ENCODE data around the gene LBH. TPM values are rescaled to one million over a fixed set of nuclear protein-coding genes. Genes with fewer than 3 reads are reported as not detected.

Gene LBH
- total and polyA plus RNA-seq, 2 experiments from 2014 or later: 17.5 to 30.3 TPM

DNA sequence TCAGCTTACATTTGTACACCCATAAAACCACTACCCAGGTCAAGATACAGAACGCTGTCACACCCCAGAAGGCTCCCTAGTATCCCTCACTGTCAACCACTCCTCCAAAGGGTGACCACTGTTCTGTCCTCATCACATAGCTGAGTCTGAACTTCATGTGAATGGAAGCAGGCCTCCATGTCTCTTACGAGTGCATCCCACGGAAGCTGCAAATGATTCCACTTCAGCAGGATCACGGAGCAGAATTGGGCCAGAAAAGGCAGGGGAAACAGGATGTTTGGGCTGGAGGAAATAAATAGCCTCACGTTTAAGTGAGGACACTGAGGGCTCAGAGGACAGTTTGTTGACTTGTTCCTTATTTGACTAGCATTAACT is 38.4 kb downstream of the LBH start (continued):
- TF ChIP-seq, protein P1, sequence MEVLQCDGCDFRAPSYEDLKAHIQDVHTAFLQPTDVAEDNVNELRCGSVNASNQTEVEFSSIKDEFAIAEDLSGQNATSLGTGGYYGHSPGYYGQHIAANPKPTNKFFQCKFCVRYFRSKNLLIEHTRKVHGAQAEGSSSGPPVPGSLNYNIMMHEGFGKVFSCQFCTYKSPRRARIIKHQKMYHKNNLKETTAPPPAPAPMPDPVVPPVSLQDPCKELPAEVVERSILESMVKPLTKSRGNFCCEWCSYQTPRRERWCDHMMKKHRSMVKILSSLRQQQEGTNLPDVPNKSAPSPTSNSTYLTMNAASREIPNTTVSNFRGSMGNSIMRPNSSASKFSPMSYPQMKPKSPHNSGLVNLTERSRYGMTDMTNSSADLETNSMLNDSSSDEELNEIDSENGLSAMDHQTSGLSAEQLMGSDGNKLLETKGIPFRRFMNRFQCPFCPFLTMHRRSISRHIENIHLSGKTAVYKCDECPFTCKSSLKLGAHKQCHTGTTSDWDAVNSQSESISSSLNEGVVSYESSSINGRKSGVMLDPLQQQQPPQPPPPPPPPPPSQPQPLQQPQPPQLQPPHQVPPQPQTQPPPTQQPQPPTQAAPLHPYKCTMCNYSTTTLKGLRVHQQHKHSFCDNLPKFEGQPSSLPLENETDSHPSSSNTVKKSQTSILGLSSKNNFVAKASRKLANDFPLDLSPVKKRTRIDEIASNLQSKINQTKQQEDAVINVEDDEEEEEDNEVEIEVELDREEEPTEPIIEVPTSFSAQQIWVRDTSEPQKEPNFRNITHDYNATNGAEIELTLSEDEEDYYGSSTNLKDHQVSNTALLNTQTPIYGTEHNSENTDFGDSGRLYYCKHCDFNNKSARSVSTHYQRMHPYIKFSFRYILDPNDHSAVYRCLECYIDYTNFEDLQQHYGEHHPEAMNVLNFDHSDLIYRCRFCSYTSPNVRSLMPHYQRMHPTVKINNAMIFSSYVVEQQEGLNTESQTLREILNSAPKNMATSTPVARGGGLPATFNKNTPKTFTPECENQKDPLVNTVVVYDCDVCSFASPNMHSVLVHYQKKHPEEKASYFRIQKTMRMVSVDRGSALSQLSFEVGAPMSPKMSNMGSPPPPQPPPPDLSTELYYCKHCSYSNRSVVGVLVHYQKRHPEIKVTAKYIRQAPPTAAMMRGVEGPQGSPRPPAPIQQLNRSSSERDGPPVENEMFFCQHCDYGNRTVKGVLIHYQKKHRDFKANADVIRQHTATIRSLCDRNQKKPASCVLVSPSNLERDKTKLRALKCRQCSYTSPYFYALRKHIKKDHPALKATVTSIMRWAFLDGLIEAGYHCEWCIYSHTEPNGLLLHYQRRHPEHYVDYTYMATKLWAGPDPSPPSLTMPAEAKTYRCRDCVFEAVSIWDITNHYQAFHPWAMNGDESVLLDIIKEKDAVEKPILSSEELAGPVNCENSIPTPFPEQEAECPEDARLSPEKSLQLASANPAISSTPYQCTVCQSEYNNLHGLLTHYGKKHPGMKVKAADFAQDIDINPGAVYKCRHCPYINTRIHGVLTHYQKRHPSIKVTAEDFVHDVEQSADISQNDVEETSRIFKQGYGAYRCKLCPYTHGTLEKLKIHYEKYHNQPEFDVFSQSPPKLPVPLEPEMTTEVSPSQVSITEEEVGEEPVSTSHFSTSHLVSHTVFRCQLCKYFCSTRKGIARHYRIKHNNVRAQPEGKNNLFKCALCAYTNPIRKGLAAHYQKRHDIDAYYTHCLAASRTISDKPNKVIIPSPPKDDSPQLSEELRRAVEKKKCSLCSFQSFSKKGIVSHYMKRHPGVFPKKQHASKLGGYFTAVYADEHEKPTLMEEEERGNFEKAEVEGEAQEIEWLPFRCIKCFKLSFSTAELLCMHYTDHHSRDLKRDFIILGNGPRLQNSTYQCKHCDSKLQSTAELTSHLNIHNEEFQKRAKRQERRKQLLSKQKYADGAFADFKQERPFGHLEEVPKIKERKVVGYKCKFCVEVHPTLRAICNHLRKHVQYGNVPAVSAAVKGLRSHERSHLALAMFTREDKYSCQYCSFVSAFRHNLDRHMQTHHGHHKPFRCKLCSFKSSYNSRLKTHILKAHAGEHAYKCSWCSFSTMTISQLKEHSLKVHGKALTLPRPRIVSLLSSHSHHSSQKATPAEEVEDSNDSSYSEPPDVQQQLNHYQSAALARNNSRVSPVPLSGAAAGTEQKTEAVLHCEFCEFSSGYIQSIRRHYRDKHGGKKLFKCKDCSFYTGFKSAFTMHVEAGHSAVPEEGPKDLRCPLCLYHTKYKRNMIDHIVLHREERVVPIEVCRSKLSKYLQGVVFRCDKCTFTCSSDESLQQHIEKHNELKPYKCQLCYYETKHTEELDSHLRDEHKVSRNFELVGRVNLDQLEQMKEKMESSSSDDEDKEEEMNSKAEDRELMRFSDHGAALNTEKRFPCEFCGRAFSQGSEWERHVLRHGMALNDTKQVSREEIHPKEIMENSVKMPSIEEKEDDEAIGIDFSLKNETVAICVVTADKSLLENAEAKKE (CRISPR knock-in tag; IDR thresholded peaks at IDR 0.05): no peak
- no peak for TF ChIP-seq JUNB (IDR thresholded peaks at IDR 0.05; ENCODE audit: unreplicated experiment)
- TF ChIP-seq ZNF331 (CRISPR knock-in tag; IDR thresholded peaks at IDR 0.05; ENCODE audit: low read depth): no peak
- TF ChIP-seq, protein P2, sequence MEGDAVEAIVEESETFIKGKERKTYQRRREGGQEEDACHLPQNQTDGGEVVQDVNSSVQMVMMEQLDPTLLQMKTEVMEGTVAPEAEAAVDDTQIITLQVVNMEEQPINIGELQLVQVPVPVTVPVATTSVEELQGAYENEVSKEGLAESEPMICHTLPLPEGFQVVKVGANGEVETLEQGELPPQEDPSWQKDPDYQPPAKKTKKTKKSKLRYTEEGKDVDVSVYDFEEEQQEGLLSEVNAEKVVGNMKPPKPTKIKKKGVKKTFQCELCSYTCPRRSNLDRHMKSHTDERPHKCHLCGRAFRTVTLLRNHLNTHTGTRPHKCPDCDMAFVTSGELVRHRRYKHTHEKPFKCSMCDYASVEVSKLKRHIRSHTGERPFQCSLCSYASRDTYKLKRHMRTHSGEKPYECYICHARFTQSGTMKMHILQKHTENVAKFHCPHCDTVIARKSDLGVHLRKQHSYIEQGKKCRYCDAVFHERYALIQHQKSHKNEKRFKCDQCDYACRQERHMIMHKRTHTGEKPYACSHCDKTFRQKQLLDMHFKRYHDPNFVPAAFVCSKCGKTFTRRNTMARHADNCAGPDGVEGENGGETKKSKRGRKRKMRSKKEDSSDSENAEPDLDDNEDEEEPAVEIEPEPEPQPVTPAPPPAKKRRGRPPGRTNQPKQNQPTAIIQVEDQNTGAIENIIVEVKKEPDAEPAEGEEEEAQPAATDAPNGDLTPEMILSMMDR (conservative IDR thresholded peaks at IDR 0.05; ENCODE audit: low read depth in 2 of 2): no peak

DNA sequence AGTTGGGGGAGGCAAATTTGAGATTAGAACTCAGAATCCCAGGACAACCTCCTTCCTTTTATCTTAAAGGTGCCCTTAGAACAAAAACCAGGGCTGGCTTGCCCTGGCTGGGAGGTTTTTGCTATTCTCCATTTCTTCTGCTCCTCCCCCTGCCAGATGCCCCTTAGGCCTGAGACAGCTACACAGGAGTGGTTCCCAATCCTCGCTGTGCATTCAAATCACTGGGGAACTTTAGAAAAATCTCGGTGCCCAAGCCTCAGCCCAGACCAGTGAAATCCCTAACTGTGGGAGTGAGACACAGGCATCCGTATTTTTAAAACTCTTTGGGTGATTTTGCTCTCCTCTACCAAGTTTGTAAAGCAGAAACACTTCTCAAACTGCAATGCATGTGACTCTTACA is 38.8 kb downstream of the LBH start:
- Histone ChIP-seq H3K9me2 (ENCODE audit: insufficient read depth) (no peaks in the 10 kb centered on the region), H3K36me3 (ENCODE audit: insufficient read depth) (no peaks in the 10 kb centered on the region), H3K4me2 (no peak overlapping the region), H3K27me3 (ENCODE audit: insufficient read depth) (no peaks in the 10 kb centered on the region), H3K4me3 (no peak overlapping the region), H3K79me2 (replicated peaks; ENCODE audit: insufficient read depth) (no peaks in the 10 kb centered on the region), H3K4me1 (ENCODE audit: insufficient read depth) (no peaks in the 10 kb centered on the region), H2AFZ (no peak overlapping the region), H3F3A (replicated peaks; ENCODE audit: low read depth) (no peaks in the 10 kb centered on the region), H4K20me1 (replicated peaks; ENCODE audit: insufficient read depth) (no peaks in the 10 kb centered on the region), H3K27ac (ENCODE audit: low read depth) (no peak overlapping the region)
- Mint-ChIP-seq H3K9me3 (no peaks in the 10 kb centered on the region; the same call in 2 of the 3 replicates), H3K27me3 (ENCODE audit: insufficient read depth, low read depth, poor library complexity) (no peaks in the 10 kb centered on the region), H3K36me3 (ENCODE audit: low read depth) (no peaks in the 10 kb centered on the region), H3K4me3 (no peak overlapping the region), H3K4me1 (peaks cover 14% of the 10 kb centered on the region), H3K27ac (no peak overlapping the region)
- DNase-seq (ENCODE audit: low spot score) (no peak), ATAC-seq (no peak)
- TF ChIP-seq NANOG (IDR thresholded peaks at IDR 0.05; ENCODE audit: borderline replicate concordance) (no peak), ZNF114 (CRISPR knock-in tag; IDR thresholded peaks at IDR 0.05) (no peak), EZH2phosphoT487 (IDR thresholded peaks at IDR 0.05; ENCODE audit: unreplicated experiment) (no peak), POLR2AphosphoS5 (IDR thresholded peaks at IDR 0.05; ENCODE audit: low read depth) (no peak), EZH2 (IDR thresholded peaks at IDR 0.05; ENCODE audit: low read depth, unreplicated experiment) (no peak)
- TF ChIP-seq, protein P3, sequence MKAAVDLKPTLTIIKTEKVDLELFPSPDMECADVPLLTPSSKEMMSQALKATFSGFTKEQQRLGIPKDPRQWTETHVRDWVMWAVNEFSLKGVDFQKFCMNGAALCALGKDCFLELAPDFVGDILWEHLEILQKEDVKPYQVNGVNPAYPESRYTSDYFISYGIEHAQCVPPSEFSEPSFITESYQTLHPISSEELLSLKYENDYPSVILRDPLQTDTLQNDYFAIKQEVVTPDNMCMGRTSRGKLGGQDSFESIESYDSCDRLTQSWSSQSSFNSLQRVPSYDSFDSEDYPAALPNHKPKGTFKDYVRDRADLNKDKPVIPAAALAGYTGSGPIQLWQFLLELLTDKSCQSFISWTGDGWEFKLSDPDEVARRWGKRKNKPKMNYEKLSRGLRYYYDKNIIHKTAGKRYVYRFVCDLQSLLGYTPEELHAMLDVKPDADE (IDR thresholded peaks at IDR 0.05): no peak
- TF ChIP-seq, protein P4, sequence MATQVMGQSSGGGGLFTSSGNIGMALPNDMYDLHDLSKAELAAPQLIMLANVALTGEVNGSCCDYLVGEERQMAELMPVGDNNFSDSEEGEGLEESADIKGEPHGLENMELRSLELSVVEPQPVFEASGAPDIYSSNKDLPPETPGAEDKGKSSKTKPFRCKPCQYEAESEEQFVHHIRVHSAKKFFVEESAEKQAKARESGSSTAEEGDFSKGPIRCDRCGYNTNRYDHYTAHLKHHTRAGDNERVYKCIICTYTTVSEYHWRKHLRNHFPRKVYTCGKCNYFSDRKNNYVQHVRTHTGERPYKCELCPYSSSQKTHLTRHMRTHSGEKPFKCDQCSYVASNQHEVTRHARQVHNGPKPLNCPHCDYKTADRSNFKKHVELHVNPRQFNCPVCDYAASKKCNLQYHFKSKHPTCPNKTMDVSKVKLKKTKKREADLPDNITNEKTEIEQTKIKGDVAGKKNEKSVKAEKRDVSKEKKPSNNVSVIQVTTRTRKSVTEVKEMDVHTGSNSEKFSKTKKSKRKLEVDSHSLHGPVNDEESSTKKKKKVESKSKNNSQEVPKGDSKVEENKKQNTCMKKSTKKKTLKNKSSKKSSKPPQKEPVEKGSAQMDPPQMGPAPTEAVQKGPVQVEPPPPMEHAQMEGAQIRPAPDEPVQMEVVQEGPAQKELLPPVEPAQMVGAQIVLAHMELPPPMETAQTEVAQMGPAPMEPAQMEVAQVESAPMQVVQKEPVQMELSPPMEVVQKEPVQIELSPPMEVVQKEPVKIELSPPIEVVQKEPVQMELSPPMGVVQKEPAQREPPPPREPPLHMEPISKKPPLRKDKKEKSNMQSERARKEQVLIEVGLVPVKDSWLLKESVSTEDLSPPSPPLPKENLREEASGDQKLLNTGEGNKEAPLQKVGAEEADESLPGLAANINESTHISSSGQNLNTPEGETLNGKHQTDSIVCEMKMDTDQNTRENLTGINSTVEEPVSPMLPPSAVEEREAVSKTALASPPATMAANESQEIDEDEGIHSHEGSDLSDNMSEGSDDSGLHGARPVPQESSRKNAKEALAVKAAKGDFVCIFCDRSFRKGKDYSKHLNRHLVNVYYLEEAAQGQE (IDR thresholded peaks at IDR 0.05; ENCODE audit: unreplicated experiment): no peak
- TF ChIP-seq, protein P2 (conservative IDR thresholded peaks at IDR 0.05; ENCODE audit: low read depth in 2 of 2): no peak
